Measurements from ENCODE around the gene CLDN14. TPM values are rescaled to one million over a fixed set of nuclear protein-coding genes. Genes with fewer than 3 reads are reported as not detected.

Gene CLDN14
- total and polyA plus RNA-seq, 7 experiments from 2014 or later: not detected

DNA sequence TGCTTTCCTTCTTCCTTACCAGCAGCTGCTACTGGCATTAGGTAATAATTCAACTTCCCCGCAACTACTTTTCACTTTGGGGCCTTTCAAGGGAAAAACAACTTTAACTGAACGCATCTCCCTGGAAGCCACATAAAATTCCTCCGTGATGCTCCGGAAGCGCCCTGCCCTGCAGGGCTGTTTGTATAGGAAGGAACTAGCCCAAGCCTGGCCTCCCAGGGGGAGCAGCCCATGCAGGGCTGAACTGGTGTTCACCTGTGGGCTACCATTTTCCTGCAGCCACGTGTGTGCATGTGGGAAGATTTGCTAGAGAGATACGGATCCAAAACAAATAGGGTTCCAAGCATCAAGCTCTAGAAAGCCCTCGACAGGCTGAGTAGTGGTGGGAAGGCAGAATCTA, 14.4 kb downstream of the CLDN14 start:
- Mint-ChIP-seq H3K4me1 (peaks cover 0 to 3% (median 0%) of the 10 kb centered on the region in 7 donors), H3K36me3 (no peaks in the 10 kb centered on the region), H3K27me3 (peaks cover 0 to 11% (median 6%) of the 10 kb centered on the region in 5 donors), H3K4me3 (no peak overlapping the region), H3K27ac (no peak overlapping the region), H3K9me3 (no peaks in the 10 kb centered on the region)
- H3K27me3 ChIP-seq (ENCODE audit: control insufficient read depth in 2 of 2, insufficient read depth in 2 of 2, low read length in 2 of 2): no peaks in the 10 kb centered on the region
- POLR2A ChIA-PET: no interaction called here
- no peak overlapping the region for H3K4me3 ChIP-seq (ENCODE audit: low read length)
- CTCF ChIA-PET: no interaction called here
- no peak overlapping the region for H3K27ac ChIP-seq (ENCODE audit: low read depth, low read length)
- no peaks in the 10 kb centered on the region for H3K36me3 ChIP-seq (ENCODE audit: control insufficient read depth in 2 of 3, insufficient read depth in 3 of 3, low read length in 3 of 3)
- no peaks in the 10 kb centered on the region for H3K9me3 ChIP-seq (ENCODE audit: control insufficient read depth in 2 of 3, low read length in 3 of 3)
- no peaks in the 10 kb centered on the region for H3K4me1 ChIP-seq (ENCODE audit: control insufficient read depth in 2 of 2, insufficient read depth in 2 of 2, low read length in 2 of 2)
- DNase-seq (no peak), ATAC-seq (no peak)
- intact Hi-C loops (cut with micrococcal nuclease): no loop called here

DNA sequence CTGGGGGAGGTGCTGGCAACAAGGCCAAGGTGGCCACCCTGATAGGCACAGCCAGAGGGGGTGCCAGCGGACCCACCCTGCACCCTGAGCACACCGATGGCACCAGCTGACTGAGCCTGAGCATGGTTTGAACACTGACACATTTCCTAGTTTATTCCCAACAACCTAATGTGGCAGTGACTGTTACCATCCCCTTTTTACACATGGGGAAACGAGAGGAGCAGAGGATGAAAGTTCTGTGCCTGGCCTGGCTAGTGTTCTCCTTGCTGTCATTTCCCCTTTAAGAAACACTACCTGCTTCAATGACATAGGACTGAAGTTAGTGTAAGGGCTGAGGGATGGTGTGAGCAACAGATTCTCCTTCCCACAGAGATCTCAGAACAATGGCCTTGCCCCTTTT, 15.3 kb downstream of the CLDN14 start:
- no peaks in the 10 kb centered on the region for H3K36me3 Mint-ChIP-seq
- Histone ChIP-seq H3K36me3 (ENCODE audit: control insufficient read depth in 2 of 3, insufficient read depth in 3 of 3, low read length in 3 of 3) (no peaks in the 10 kb centered on the region), H3K4me3 (ENCODE audit: low read length) (no peak overlapping the region), H3K27me3 (ENCODE audit: control insufficient read depth in 2 of 2, insufficient read depth in 2 of 2, low read length in 2 of 2) (no peaks in the 10 kb centered on the region), H3K9me3 (ENCODE audit: control insufficient read depth in 2 of 3, low read length in 3 of 3) (no peaks in the 10 kb centered on the region), H3K4me1 (ENCODE audit: control insufficient read depth in 2 of 2, insufficient read depth in 2 of 2, low read length in 2 of 2) (no peaks in the 10 kb centered on the region), H3K27ac (ENCODE audit: low read depth, low read length) (no peak overlapping the region)
- H3K9me3 Mint-ChIP-seq: no peaks in the 10 kb centered on the region
- H3K4me1 Mint-ChIP-seq: peaks cover 0 to 3% (median 0%) of the 10 kb centered on the region in 7 donors
- ChIA-PET POLR2A (no interaction called here), CTCF (no interaction called here)
- H3K27me3 Mint-ChIP-seq: peaks cover 0 to 8% (median 6%) of the 10 kb centered on the region in 5 donors
- no peak overlapping the region for H3K27ac Mint-ChIP-seq
- DNase-seq: no peak
- intact Hi-C loops (cut with micrococcal nuclease): no loop called here
- no peak overlapping the region for H3K4me3 Mint-ChIP-seq
- ATAC-seq: no peak

DNA sequence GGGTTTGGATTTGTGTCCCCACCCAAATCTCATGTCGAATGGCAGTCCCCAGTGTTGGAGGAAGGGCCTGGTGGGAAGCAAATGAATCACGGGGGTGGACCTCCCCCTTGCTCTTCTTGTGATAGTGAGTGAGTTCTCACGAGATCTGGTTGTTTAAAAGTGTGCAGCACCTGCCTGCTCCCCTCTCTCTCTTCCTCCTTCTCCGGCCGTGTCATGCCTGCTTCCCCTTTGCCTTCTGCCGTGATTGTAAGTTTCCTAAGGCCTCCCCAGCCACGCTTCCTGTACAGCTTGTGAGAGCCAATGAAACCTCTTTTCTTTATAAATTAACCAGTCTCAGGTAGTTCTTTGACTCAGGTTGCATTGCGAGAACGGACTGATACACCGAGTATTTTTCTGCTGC, 15.9 kb downstream of the CLDN14 start:
- Mint-ChIP-seq H3K27me3 (peaks cover 0 to 8% (median 6%) of the 10 kb centered on the region in 5 donors), H3K9me3 (no peaks in the 10 kb centered on the region), H3K4me1 (peaks cover 0 to 3% (median 0%) of the 10 kb centered on the region in 7 donors), H3K27ac (no peak overlapping the region), H3K36me3 (no peaks in the 10 kb centered on the region), H3K4me3 (no peak overlapping the region)
- ChIA-PET CTCF (no interaction called here), POLR2A (no interaction called here)
- H3K36me3 ChIP-seq (ENCODE audit: control insufficient read depth in 2 of 3, insufficient read depth in 3 of 3, low read length in 3 of 3): no peaks in the 10 kb centered on the region
- intact Hi-C loops (cut with micrococcal nuclease): no loop called here
- H3K9me3 ChIP-seq (ENCODE audit: control insufficient read depth in 2 of 3, low read length in 3 of 3): no peaks in the 10 kb centered on the region
- H3K27me3 ChIP-seq (ENCODE audit: control insufficient read depth in 2 of 2, insufficient read depth in 2 of 2, low read length in 2 of 2): no peaks in the 10 kb centered on the region
- H3K4me1 ChIP-seq (ENCODE audit: control insufficient read depth in 2 of 2, insufficient read depth in 2 of 2, low read length in 2 of 2): no peaks in the 10 kb centered on the region
- DNase-seq: no peak
- ATAC-seq: no peak
- H3K27ac ChIP-seq (ENCODE audit: low read depth, low read length): no peak overlapping the region
- H3K4me3 ChIP-seq (ENCODE audit: low read length): no peak overlapping the region

DNA sequence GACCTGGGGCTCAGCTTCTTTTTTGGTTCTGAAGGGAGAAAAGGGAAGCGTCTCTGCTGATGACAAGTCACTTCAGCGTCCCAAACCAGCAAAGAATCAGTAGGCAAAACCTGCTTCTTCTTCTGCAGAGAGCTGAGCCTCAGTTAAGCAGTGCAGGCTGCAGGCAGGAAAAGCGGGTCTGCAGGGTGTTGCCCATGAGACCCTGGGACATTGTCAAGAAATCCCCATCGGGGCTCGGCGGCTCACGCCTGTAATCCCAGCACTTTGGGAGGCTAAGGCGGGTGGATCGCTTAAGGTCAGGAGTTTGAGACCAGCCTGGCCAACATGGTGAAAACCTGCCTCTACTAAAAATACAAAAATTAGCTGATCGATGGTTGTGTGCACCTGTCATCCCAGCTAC, 16.7 kb downstream of the CLDN14 start:
- Mint-ChIP-seq H3K4me3 (no peak overlapping the region), H3K4me1 (peaks cover 0 to 3% (median 0%) of the 10 kb centered on the region in 7 donors), H3K36me3 (no peaks in the 10 kb centered on the region), H3K27ac (peak overlapping the region in 1 of 9 donors; percentile 56), H3K9me3 (no peaks in the 10 kb centered on the region), H3K27me3 (peaks cover 0 to 8% (median 6%) of the 10 kb centered on the region in 5 donors)
- ChIA-PET CTCF (no interaction called here), POLR2A (no interaction called here)
- intact Hi-C loops (cut with micrococcal nuclease): no loop called here
- no peak for ATAC-seq
- Histone ChIP-seq H3K9me3 (ENCODE audit: control insufficient read depth in 2 of 3, low read length in 3 of 3) (no peaks in the 10 kb centered on the region), H3K4me3 (ENCODE audit: low read length) (no peak overlapping the region), H3K4me1 (ENCODE audit: control insufficient read depth in 2 of 2, insufficient read depth in 2 of 2, low read length in 2 of 2) (no peaks in the 10 kb centered on the region), H3K36me3 (ENCODE audit: control insufficient read depth in 2 of 3, insufficient read depth in 3 of 3, low read length in 3 of 3) (no peaks in the 10 kb centered on the region), H3K27me3 (ENCODE audit: control insufficient read depth in 2 of 2, insufficient read depth in 2 of 2, low read length in 2 of 2) (no peaks in the 10 kb centered on the region), H3K27ac (ENCODE audit: low read depth, low read length) (no peak overlapping the region)
- no peak for DNase-seq

DNA sequence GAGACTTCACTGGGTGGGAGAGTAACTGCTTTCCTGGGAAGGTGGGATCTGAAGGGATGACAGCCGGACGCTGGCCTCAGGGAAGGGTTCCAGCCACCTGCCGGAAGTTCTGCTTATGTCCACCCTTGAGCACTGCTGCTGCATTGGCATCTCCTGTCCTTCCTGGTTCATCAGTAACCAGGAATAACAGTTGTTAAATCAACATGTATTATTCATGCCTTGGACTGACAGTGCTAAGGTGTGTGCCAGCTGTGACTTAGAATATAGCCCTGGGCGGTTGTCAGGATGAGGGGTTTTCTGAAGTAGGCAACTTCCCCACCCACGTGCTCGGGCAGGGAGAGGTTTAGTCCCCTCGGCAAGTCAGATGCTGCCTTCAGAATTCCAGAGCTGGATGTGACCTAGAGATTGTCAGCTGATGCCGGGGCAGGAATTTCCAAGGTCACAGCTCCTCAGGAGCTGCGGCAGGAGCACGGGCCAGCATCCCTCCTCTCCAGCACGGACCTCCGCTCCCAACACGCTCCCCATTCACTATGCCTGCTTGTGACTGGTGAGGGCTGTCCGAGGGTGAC, 17.9 kb downstream of the CLDN14 start:
- H3K4me3 ChIP-seq (ENCODE audit: low read length): no peak overlapping the region
- H3K4me3 Mint-ChIP-seq: no peak overlapping the region
- peaks cover 0 to 3% (median 0%) of the 10 kb centered on the region in 7 donors for H3K4me1 Mint-ChIP-seq
- ChIA-PET POLR2A (no interaction called here), CTCF (no interaction called here)
- H3K27ac ChIP-seq (ENCODE audit: low read depth, low read length): no peak overlapping the region
- no peaks in the 10 kb centered on the region for H3K4me1 ChIP-seq (ENCODE audit: control insufficient read depth in 2 of 2, insufficient read depth in 2 of 2, low read length in 2 of 2)
- no peaks in the 10 kb centered on the region for H3K27me3 ChIP-seq (ENCODE audit: control insufficient read depth in 2 of 2, insufficient read depth in 2 of 2, low read length in 2 of 2)
- no peak overlapping the region for H3K27ac Mint-ChIP-seq
- ATAC-seq (no peak), DNase-seq (no peak)
- intact Hi-C loops (cut with micrococcal nuclease): no loop called here
- H3K9me3 ChIP-seq (ENCODE audit: control insufficient read depth in 2 of 3, low read length in 3 of 3): no peaks in the 10 kb centered on the region
- no peaks in the 10 kb centered on the region for H3K9me3 Mint-ChIP-seq
- H3K36me3 ChIP-seq (ENCODE audit: control insufficient read depth in 2 of 3, insufficient read depth in 3 of 3, low read length in 3 of 3): no peaks in the 10 kb centered on the region
- H3K36me3 Mint-ChIP-seq: no peaks in the 10 kb centered on the region
- peaks cover 0 to 8% (median 6%) of the 10 kb centered on the region in 5 donors for H3K27me3 Mint-ChIP-seq

DNA sequence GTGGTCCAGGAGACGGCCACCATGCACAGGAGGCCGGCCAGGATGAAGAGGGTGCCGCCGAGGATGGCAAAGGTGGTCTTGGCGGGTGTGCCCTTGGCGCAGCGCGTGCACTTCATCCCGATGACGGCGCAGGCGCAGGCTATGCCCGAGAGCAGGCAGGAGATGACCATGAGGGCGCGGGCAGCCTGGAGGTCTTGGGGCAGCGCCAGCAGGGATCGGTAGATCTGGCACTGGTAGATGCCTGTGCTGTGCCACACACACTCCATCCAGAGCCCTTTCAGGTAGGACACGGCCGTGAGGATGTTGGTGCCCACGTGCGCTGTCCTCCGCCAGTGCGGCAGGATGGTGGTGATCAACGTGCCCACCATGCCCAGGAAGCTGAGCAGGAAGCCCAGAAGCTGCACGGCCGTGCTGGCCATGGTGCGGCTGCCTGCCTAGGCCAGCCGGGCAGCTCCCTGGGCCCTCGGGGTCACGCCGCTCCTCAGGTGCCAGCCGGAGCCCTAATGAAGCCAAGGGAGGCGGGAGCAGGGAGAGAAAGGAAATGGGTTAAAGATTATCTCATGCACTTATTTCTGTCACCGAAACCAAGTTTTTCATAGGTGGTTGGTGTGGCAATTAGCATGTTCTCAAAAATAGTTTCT, 18.5 kb downstream of the CLDN14 start:
- H3K36me3 ChIP-seq (ENCODE audit: control insufficient read depth in 2 of 3, insufficient read depth in 3 of 3, low read length in 3 of 3): no peaks in the 10 kb centered on the region
- no peaks in the 10 kb centered on the region for H3K9me3 ChIP-seq (ENCODE audit: control insufficient read depth in 2 of 3, low read length in 3 of 3)
- DNase-seq (no peak), ATAC-seq (no peak)
- no peaks in the 10 kb centered on the region for H3K36me3 Mint-ChIP-seq
- no peak overlapping the region for H3K4me3 Mint-ChIP-seq
- no peaks in the 10 kb centered on the region for H3K27me3 ChIP-seq (ENCODE audit: control insufficient read depth in 2 of 2, insufficient read depth in 2 of 2, low read length in 2 of 2)
- no peak overlapping the region for H3K27ac Mint-ChIP-seq
- H3K27me3 Mint-ChIP-seq: peaks cover 0 to 8% (median 6%) of the 10 kb centered on the region in 5 donors
- H3K9me3 Mint-ChIP-seq: no peaks in the 10 kb centered on the region
- no peak overlapping the region for H3K4me3 ChIP-seq (ENCODE audit: low read length)
- no peak overlapping the region for H3K27ac ChIP-seq (ENCODE audit: low read depth, low read length)
- CTCF ChIA-PET: no interaction called here
- intact Hi-C loops (cut with micrococcal nuclease): no loop called here
- H3K4me1 ChIP-seq (ENCODE audit: control insufficient read depth in 2 of 2, insufficient read depth in 2 of 2, low read length in 2 of 2): no peaks in the 10 kb centered on the region
- POLR2A ChIA-PET: no interaction called here
- peaks cover 0 to 3% (median 0%) of the 10 kb centered on the region in 7 donors for H3K4me1 Mint-ChIP-seq

DNA sequence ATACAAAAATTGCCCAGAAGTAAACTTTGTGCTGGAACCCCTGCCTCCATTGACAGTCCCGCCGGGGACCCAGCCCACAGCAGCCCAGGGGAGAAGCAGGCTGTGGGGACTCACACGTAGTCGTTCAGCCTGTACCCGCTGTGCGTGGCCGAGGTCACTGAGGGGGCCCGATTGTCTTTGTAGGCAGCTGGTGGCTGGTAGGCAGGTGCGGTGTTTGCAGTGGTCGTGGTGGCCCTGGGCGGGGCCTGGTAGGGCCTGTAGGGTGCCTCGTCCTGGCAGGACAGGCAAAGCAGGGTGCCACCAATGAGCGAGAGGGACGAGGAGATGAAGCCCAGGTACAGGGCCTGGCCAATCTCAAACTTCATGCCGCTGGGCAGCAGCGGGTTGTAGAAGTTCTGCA, 19.1 kb downstream of the CLDN14 start:
- peaks cover 0 to 3% (median 0%) of the 10 kb centered on the region in 7 donors for H3K4me1 Mint-ChIP-seq
- intact Hi-C loops (cut with micrococcal nuclease): no loop called here
- H3K36me3 Mint-ChIP-seq: no peaks in the 10 kb centered on the region
- Histone ChIP-seq H3K27ac (ENCODE audit: low read depth, low read length) (no peak overlapping the region), H3K4me1 (ENCODE audit: control insufficient read depth in 2 of 2, insufficient read depth in 2 of 2, low read length in 2 of 2) (no peaks in the 10 kb centered on the region), H3K4me3 (ENCODE audit: low read length) (no peak overlapping the region), H3K36me3 (ENCODE audit: control insufficient read depth in 2 of 3, insufficient read depth in 3 of 3, low read length in 3 of 3) (no peaks in the 10 kb centered on the region), H3K9me3 (ENCODE audit: control insufficient read depth in 2 of 3, low read length in 3 of 3) (no peaks in the 10 kb centered on the region), H3K27me3 (ENCODE audit: control insufficient read depth in 2 of 2, insufficient read depth in 2 of 2, low read length in 2 of 2) (no peaks in the 10 kb centered on the region)
- H3K27me3 Mint-ChIP-seq: peaks cover 0 to 8% (median 6%) of the 10 kb centered on the region in 5 donors
- H3K27ac Mint-ChIP-seq: peak overlapping the region in 2 of 9 donors; percentile 5 to 88
- POLR2A ChIA-PET: no interaction called here
- no peak overlapping the region for H3K4me3 Mint-ChIP-seq
- no peak for ATAC-seq
- CTCF ChIA-PET: no interaction called here
- H3K9me3 Mint-ChIP-seq: no peaks in the 10 kb centered on the region
- DNase-seq: no peak
